Right cardiac atrium (tissue), 5 donors: ENCODE data around the gene HERC4. TPM values are rescaled to one million over a fixed set of nuclear protein-coding genes. Genes with fewer than 3 reads are reported as not detected.
A peak's percentile ranks its signal among the peaks of the same experiment; 100 is the strongest.

Source experiments
- ATAC-seq, 2 donors: fragments of 200-7000 bp; cut with Tn5 transposase; one replicate each; pipeline versions ENCODE4 v1.8.0 to v1.9.1; 2020; ENCODE audit warnings: moderate library complexity in 2 of 2, mild to moderate bottlenecking in 1 of 2
- DNase-seq, 3 donors: peaks; one replicate each; pipeline ENCODE4 v3.0.0-alpha.2; 2020
- H3K27ac ChIP-seq: one replicate; pipeline ENCODE4 v1.5.1; 2013; ENCODE audit warnings: mild to moderate bottlenecking, low read length, control low read depth, moderate library complexity
- H3K27me3 ChIP-seq: one replicate; pipeline ENCODE4 v1.6.1; 2013; ENCODE audit not compliant: control insufficient read depth, insufficient read depth
- H3K4me1 ChIP-seq: one replicate; pipeline ENCODE4 v1.6.1; 2013; ENCODE audit warnings: low read length; ENCODE audit not compliant: control insufficient read depth, insufficient read depth
- H3K4me3 ChIP-seq: one replicate; pipeline ENCODE4 v1.5.1; 2013; ENCODE audit warnings: low read length, control low read depth
- H3K9me3 ChIP-seq: one replicate; pipeline ENCODE4 v1.6.1; 2013; ENCODE audit warnings: low read length; ENCODE audit not compliant: control insufficient read depth
- WGBS: extraction: QIAGEN DNeasy Blood & Tissue Kit; methylation state at CpG from one replicate; pipeline ENCODE4 v1.1.7; 2013; 5-methylcytosine and 5-hydroxymethylcytosine counted together
- intact Hi-C, 4 donors: fragments of 100-400 bp; cut with DNase I; formaldehyde crosslinking; loops; one replicate each; pipeline versions ENCODE4 v1.11.0 to v1.14.0; 2022 to 2023
- polyA plus RNA-seq: library from polyadenylated mRNA; stranded (reverse); fragments of 200-250 nt; gene quantifications from one replicate; pipeline ENCODE4 v1.2.3, GENCODE V29; 2013
- total RNA-seq, 4 donors: library from RNA; stranded (reverse); fragmentation: NEBNext Ultra II Directional; extraction: Animal tissue kit (Norgen Biotek cat#: 25700); gene quantifications; one replicate each; pipeline ENCODE4 v1.2.1, GENCODE V29; 2021
- donor health status: healthy with polysubstance abuse.
- donor health status: DM: no; HTN: yes; CAD: no.
- donor health status: DM: no; HTN: no; CAD: no.
- donor health status: DM: no; HTN: yes; CAD: no; lungs with severe emphysema.
- donor health status: DM: yes; HTN: yes; CAD: no.

HERC4 gene
- total and polyA plus RNA-seq, 5 donors, result 14.0 to 37.0 (median 33.8) TPM

- intact Hi-C loops, result no loop called here
- no peaks in the 10 kb centered on the region for H3K27me3 ChIP-seq
- WGBS, result 93% methylated on average over 2 of the region's 2 CpGs
Observed at GRCh38 chr10:67965456-67965855, 109.6 kb downstream of the HERC4 start.

GRCh38 chr10:67959839-67960476 is 115.1 kb downstream of the HERC4 start:
- no peak overlapping the region for H3K27ac ChIP-seq
- H3K27me3 ChIP-seq, result no peaks in the 10 kb centered on the region
- H3K4me1 ChIP-seq, result no peaks in the 10 kb centered on the region
- WGBS, result 84% methylated on average over 8 of the region's 8 CpGs
- ATAC-seq (peak in 1 of 2 donors; percentile 24), DNase-seq (no peak)
- H3K4me3 ChIP-seq, result no peak overlapping the region
- no peaks in the 10 kb centered on the region for H3K9me3 ChIP-seq
- intact Hi-C loops, result no loop called here

More at GRCh38 chr10:67965456-67965855, 109.6 kb downstream of the HERC4 start:
- Histone ChIP-seq H3K4me1 (no peaks in the 10 kb centered on the region), H3K9me3 (no peaks in the 10 kb centered on the region), H3K27ac (no peak overlapping the region), H3K4me3 (no peak overlapping the region)
- DNase-seq, result no peak
- ATAC-seq, result no peak

GRCh38 chr10:67955614-67956013 is 119.5 kb downstream of the HERC4 start:
- DNase-seq (no peak), ATAC-seq (no peak)
- Histone ChIP-seq H3K27ac (no peak overlapping the region), H3K9me3 (no peaks in the 10 kb centered on the region), H3K4me3 (no peak overlapping the region), H3K4me1 (no peaks in the 10 kb centered on the region), H3K27me3 (no peaks in the 10 kb centered on the region)
- intact Hi-C loops, result no loop called here
- 96% methylated on average over 6 of the region's 6 CpGs for WGBS

GRCh38 chr10:67943917-67944316 is 131.2 kb downstream of the HERC4 start:
- H3K27me3 ChIP-seq, result no peaks in the 10 kb centered on the region
- no peaks in the 10 kb centered on the region for H3K4me1 ChIP-seq
- ATAC-seq (no peak), DNase-seq (no peak)
- H3K9me3 ChIP-seq, result no peaks in the 10 kb centered on the region
- no peak overlapping the region for H3K4me3 ChIP-seq
- intact Hi-C loops, result no loop called here
- WGBS, result 95% methylated on average over 2 of the region's 2 CpGs
- no peak overlapping the region for H3K27ac ChIP-seq

GRCh38 chr10:67936416-67936815 is 138.7 kb downstream of the HERC4 start:
- Histone ChIP-seq H3K4me3 (no peak overlapping the region), H3K9me3 (no peaks in the 10 kb centered on the region), H3K27ac (no peak overlapping the region), H3K4me1 (no peaks in the 10 kb centered on the region), H3K27me3 (no peaks in the 10 kb centered on the region)
- no peak for DNase-seq
- WGBS, result 61% methylated on average over 1 of the region's 1 CpG
- no peak for ATAC-seq
- intact Hi-C loops, result no loop called here

- H3K4me3 ChIP-seq, result no peak overlapping the region
- H3K27ac ChIP-seq, result no peak overlapping the region
- WGBS, result 97% methylated on average over 9 of the region's 9 CpGs
- intact Hi-C loops, result no loop called here
- no peaks in the 10 kb centered on the region for H3K9me3 ChIP-seq
- H3K27me3 ChIP-seq, result no peaks in the 10 kb centered on the region
- no peak for ATAC-seq
- DNase-seq, result no peak
- no peaks in the 10 kb centered on the region for H3K4me1 ChIP-seq
Observed at GRCh38 chr10:67935223-67935622, 139.9 kb downstream of the HERC4 start.

- ATAC-seq (no peak), DNase-seq (no peak)
- no peaks in the 10 kb centered on the region for H3K4me1 ChIP-seq
- no peaks in the 10 kb centered on the region for H3K27me3 ChIP-seq
- H3K4me3 ChIP-seq, result no peak overlapping the region
- WGBS, result 88% methylated on average over 1 of the region's 1 CpG
- intact Hi-C loops, result no loop called here
- H3K27ac ChIP-seq, result no peak overlapping the region
- H3K9me3 ChIP-seq, result no peaks in the 10 kb centered on the region
Observed at GRCh38 chr10:67934336-67934735, 140.7 kb downstream of the HERC4 start.

- DNase-seq (no peak), ATAC-seq (no peak)
- Histone ChIP-seq H3K4me1 (no peaks in the 10 kb centered on the region), H3K27me3 (no peaks in the 10 kb centered on the region), H3K4me3 (no peak overlapping the region), H3K9me3 (no peaks in the 10 kb centered on the region), H3K27ac (no peak overlapping the region)
- intact Hi-C loops, result no loop called here
- WGBS, result 89% methylated on average over 2 of the region's 2 CpGs
Observed at GRCh38 chr10:67933199-67933598, 141.9 kb downstream of the HERC4 start.

GRCh38 chr10:67926951-67927350 is 148.1 kb downstream of the HERC4 start:
- ATAC-seq, result no peak
- intact Hi-C loops, result no loop called here

GRCh38 chr10:67925449-67926005 is 149.6 kb downstream of the HERC4 start:
- no peak for DNase-seq
- WGBS, result 89% methylated on average over 1 of the region's 1 CpG

More at GRCh38 chr10:67926951-67927350, 148.1 kb downstream of the HERC4 start:
- no peak for DNase-seq
- no peaks in the 10 kb centered on the region for H3K27me3 ChIP-seq
- no peaks in the 10 kb centered on the region for H3K4me1 ChIP-seq
- no peak overlapping the region for H3K27ac ChIP-seq
- WGBS, result 90% methylated on average over 1 of the region's 1 CpG
- no peaks in the 10 kb centered on the region for H3K9me3 ChIP-seq
- no peak overlapping the region for H3K4me3 ChIP-seq

GRCh38 chr10:67924136-67924535 is 150.9 kb downstream of the HERC4 start:
- H3K4me1 ChIP-seq, result no peaks in the 10 kb centered on the region
- ATAC-seq (no peak), DNase-seq (no peak)
- no peak overlapping the region for H3K27ac ChIP-seq
- no peaks in the 10 kb centered on the region for H3K27me3 ChIP-seq
- H3K9me3 ChIP-seq, result no peaks in the 10 kb centered on the region
- intact Hi-C loops, result no loop called here
- H3K4me3 ChIP-seq, result no peak overlapping the region
- WGBS, result 97% methylated on average over 3 of the region's 3 CpGs

More at GRCh38 chr10:67925449-67926005, 149.6 kb downstream of the HERC4 start:
- no peaks in the 10 kb centered on the region for H3K4me1 ChIP-seq
- H3K27ac ChIP-seq, result no peak overlapping the region
- no peak overlapping the region for H3K4me3 ChIP-seq
- intact Hi-C loops, result no loop called here
- no peaks in the 10 kb centered on the region for H3K9me3 ChIP-seq
- no peak for ATAC-seq
- no peaks in the 10 kb centered on the region for H3K27me3 ChIP-seq
